NCI-H1105 (cell line): ENCODE results near the gene ZAP70.
A peak's percentile ranks its signal among the peaks of the same experiment; 100 is the strongest.
"Not testable (repeated sequence)": the region's sequence is repeated elsewhere in the genome, so short reads cannot be mapped to it uniquely, and the experiment has no call there.

Experiments used
- DNase-seq: peaks from one replicate; lab custom pipeline; 2025; lab: John Stamatoyannopoulos, UW

ZAP70 gene

DNA sequence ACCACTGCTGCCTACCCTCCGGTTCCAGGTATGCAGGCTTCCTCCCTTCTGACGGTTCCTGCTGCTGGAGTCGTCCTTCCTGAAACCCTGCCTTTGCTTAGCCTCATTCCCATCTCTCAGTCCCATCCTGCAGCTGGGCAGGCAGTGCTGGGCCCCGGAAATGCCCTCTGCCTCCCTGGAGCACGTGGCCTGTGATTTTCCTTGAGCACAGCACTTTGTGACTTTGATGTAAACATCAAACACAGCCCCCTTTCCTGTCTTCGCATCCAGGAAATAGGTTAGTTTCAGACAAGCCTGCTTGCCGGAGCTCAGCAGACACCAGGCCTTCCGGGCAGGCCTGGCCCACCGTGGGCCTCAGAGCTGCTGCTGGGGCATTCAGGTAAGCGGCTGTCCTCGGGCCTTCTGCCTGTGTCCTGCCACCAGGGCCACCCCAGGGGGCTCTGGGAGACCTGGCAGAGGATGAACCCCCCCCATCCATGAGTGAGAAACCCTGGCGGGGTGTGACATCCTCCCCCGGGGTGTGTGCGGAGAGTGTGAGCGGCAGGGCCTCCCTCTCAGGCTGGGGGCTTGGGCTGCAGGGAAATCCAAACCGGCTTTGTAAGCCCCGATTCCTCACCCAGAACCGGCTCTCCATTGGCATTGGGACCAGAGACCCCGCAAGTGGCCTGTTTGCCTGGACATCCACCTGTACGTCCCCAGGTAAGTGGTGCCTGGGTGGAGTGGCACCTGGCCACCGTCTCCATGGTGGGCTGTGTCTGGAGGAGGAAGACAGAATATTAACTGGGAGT is at the start of gene ZAP70:
ZAP70 (plus strand) TSS at position 281 of the 788 bp plus-strand sequence. CDS start 10,461 bp downstream, outside the sequence.
- no peak for DNase-seq

DNA sequence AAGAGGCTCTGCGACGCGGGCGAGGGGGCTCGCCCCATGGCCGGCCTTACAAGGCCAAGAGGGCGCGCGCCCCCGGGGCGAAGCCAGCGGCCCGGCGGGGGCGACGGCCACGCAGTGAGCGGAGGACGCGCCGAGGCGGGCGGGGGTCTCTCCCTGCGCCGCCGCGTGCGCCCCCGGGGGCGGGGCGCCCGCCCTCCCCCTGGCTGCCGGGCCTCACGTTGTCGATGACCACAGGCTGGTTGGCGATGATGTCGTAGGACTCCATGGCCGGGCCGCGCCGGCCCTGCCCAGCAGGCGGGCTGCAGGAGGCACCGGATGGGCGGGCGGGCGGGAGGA is 49.8 kb upstream of the ZAP70 start:
- DNase-seq: no peak

DNA sequence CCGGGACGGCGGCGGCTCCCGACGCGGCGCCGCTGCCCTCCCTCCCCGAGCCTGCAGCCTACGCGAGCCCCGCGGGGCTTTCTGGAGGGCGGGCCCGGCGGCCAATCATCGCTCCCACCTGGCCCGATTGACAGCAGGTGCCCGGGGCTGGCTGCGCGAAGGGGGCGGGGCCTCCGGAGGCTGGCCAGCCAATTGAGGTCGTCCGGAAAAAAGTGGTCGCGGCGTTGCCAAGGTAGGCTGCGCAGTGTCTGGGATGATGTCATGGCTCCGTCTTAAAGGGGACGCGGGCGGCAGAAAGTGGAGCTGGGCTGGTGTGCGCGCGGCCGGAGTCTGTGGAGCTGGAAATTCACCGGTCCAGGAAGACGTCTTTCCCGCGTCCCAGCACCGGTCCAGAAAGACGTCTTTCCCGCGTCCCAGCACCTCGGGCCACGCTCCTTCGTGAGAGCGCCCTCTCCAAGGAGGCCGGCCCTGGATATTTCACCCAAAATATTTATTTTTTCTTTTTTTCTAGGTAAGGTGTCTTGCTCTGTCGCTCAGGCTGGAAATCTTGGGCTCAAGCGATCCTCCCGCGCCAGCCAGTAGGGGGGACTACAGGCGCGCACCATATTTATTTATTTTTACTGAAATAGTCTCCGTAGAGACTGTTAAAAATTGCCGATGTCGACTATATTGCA is 49.3 kb upstream of the ZAP70 start, which contains the start of gene ACTR1B:
ACTR1B (minus strand) TSS at position 83 of the 674 bp plus-strand sequence. CDS start 154 bp downstream, outside the sequence.
- DNase-seq: peak; percentile 96

DNA sequence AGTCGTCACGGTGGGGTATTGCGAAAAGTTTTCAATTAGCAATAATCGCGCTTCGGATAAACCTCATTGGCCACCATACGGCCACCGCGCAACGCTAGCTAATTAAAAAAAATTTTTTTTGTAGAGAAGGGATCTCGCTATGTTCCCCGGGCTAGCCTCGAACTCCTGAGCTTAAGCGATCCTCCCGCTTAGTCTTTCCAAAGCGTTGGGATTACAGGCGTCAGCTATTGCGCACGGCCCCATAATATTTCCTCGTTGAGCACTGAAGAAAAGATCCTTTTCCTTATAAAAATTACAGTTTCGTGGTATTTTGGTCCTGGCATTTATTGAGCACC is 48.8 kb upstream of the ZAP70 start:
- DNase-seq: peak; percentile 43

DNA sequence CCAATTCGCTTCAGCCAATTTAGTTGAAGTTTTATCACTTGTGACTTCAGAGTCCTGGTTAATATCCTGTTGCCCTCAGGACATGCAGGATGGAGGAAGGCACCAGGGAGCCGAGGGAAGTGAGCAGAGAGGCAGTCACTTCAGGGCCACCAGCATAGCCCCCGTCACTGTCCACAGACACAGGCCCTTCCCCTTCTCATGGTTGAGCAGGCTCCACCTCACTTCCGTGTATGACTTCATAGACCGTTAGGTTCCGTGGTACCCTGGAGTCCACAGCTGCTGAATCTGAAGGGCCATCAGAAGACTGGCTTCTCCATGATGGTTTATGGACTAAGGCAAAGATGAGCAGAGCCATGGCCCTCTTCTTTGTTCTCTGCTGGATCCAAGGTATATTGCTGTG is 43.9 kb upstream of the ZAP70 start, which contains the start of gene C2orf92:
C2orf92 (plus strand) TSS at position 266 of the 400 bp plus-strand sequence; CDS start at position 342, 76 bp downstream.
- no peak for DNase-seq

DNA sequence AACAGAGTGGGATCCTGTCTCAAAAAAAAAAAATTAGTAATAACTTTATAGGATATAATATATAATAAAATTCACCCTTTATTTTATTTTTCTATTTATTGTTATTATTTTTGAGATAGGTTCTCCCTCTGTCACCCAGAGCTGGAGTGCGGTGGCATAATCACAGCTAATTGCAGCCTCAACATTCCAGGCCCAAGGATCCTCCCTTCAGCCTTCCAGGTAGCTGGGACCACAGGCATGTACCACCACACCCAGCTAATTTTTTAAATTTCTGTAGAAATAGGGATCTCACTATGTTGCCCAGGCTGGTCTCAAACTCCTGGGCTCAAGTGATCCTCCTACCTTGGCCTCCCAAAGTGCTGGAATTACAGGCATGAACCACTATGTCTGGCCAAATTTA is 42.9 kb upstream of the ZAP70 start:
- no peak for DNase-seq

DNA sequence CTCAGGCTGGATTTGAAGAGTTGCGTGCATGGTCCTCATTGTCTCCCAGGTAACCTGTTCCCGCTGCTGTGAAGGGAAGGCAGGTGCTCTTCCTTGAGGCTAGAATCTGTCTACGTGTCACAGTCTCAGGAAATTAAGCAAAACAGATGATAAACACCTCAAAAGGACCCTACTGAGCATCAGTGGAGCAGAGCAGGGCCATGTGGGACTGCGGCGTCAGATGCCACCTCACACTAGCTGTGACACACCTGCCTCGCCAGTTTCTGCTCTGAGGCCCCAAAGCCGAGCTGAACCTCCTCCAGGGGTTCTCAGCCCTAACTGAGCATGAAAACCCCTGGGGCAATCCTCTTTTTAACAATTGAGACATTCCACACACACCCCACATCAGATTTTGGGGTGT is 41.9 kb upstream of the ZAP70 start:
- no peak for DNase-seq

DNA sequence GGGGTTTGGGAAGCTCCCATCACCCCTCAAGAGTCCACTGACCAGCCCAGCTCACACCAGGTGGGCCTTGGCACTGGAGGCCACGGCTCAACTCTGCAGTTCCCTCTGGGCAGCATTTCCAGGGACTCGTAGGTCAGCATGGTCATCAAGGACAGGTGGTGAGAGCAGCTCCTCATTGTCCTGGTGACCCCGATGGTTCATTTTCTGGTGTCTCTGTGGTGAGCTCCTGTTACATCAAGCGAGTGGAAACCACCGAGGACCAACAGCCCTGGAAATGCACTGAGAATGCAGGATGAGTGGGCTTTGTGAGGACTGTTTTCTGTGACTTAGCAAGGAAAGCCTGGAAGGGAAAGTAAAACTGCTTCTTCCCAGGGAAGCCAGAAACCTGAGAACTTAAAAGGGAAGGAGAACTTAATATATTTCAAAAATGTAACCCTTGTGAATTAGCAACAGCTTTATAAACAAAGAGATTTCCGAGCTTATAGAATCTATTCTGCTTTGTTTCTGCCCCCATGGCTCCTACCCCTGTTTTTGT is 40.7 kb upstream of the ZAP70 start:
- not testable (repeated sequence) for DNase-seq

DNA sequence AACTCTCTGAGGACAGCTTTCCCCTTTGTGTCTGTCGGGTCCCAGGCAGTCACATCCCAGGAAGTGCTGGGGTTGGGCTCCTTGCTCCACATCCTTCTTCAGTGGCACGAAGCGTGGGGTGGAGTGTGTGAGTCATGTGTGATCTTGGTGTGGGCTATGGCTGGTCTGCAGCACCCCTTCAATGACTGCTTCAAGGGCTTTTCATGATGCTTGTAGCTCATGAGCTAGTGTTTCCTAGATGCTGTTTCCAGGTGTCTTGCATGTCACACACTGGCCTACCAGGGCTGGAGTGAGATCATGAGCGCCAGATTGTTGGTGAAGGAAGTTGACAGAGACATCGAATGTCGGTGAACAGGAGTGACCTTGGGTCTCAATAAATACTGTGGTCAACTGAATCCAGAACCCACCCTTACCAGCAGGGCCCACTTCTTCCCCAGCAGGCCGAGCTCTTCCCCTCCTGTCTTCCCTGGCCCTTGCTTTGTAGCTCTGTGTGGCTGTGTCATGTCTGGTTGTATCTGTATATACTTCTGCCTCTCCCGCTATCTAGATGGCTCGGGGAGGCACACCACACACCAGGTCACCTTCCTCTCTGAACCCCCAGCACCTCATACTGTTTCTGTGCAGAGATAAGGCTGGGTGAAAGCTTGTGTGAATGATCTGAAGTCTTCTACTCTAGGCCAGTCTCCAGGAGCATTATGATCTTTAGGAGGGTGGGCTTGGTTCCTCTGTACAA is 40.0 kb upstream of the ZAP70 start:
- no peak for DNase-seq

DNA sequence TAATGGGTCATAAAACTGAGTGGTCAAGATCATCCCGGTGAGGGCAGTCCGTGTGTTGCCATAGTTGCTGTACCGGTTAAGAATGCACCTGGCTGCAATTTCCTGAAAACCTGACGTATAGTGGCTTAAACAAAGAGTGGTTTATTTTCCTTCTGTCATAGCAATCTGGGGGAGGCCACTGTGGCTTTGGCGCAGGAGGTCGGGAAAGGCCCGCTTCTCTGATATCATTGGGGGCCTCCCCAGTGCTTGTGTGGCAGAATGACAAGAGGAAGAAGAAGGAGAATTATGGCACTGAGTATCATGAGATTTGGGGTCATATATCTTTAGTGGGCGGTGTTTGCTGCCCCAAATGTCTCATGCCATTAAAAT is 39.5 kb upstream of the ZAP70 start:
- no peak for DNase-seq

DNA sequence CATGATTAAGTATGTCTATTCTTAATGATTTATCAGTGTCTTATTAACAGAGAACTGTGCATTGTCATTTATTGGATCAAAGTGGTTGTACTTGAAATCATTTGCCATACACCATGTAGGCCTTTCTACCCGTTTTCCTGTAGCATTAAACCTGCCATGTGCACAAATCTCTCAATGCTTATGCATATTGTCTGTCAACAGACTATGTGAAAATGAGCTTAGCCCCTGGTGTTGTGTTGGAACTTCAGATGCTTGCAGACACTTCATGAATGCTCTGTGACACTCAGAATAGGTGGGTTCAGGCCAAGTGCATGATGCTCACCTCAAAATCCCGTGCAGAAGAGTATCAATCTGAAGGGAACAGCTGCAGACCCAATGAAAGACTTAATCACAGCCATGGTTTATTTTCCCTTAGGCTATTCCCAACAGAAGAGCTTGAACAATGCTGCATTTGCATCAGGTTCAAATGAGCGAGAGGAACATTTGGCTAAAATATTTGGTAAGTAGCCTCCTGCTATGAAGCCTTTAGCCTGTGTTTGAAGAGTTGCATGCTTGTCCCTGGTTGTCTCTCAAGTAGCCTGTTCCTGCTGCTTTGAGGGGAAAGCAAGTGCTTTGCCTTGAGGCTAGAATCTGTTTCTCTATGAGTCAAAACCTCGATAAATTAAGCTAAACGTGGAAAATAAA is 37.8 kb upstream of the ZAP70 start:
- no peak for DNase-seq

DNA sequence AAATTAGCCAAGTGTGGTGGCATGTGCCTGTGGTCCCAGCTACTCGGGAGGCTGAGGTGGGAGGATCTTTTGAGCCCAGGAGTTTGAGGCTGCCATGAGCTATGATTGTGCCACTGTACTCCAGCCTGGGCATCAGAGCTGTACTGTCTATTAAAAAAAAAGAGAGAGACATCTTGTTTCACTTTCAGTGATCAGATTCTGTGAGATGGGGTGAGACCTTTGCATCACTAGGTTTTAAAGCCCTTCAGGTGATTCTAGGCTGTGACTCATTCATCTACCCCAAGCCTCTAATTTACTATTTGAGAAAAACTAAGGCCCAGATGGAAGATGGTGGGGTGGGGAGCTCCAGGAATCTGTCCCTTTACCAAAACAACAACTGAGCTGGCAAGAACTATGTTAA is 36.8 kb upstream of the ZAP70 start:
- DNase-seq: no peak

DNA sequence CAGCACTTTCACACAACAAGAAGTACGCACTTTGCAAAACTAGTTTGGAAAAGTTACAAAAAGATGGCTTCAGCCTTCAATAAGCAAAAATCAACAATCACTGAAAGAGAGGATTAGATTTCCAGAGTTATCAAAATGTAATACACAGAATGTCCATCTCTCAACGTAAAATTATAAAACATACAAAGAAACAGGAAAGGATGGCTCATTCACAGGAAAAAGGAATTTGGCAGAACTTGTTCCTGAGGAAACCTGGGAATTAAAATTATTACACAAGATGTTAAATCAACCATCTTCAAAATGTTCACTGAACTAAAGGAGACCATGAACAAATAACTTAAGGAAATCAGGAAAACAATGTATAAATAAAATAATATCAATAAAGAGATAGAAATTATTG is 35.9 kb upstream of the ZAP70 start:
- no peak for DNase-seq

DNA sequence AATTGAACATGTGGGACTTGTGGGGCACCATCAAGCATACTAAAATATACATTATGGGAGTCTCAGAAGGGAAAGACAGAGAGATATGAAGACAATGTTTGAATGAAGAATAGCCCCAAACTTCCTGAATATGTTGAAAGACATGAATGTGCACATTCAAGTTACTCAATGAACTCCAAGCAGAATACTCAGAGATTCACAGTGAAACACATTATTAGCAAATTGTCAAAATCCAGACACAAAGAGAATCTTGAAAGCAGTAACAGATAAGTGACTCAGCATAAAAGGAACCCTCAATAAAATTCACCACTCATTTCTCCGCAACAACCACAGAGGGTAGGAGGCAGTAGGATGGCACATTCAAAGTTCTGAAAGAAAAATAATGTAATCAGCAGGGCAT is 35.1 kb upstream of the ZAP70 start:
- no peak for DNase-seq

DNA sequence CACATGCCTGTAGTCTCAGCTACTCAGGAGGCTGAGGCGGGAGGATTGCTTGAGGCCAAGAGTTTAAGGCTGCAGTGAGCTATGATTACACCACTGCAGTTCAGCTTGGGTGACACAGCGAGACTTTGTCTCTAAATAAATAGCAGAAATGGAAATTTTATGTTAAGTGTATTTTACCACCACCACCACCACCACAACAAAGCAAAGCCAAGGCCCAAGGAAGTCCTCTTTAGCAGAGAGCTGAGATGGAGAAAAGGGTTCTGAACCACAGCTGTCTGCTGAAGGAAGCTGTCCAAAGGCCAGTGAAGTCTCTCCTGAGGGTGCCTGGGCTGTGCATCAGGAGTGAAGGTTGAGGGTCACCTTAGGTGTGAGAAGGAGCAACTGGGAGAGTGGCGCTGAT is 26.1 kb upstream of the ZAP70 start:
- not testable (repeated sequence) for DNase-seq

DNA sequence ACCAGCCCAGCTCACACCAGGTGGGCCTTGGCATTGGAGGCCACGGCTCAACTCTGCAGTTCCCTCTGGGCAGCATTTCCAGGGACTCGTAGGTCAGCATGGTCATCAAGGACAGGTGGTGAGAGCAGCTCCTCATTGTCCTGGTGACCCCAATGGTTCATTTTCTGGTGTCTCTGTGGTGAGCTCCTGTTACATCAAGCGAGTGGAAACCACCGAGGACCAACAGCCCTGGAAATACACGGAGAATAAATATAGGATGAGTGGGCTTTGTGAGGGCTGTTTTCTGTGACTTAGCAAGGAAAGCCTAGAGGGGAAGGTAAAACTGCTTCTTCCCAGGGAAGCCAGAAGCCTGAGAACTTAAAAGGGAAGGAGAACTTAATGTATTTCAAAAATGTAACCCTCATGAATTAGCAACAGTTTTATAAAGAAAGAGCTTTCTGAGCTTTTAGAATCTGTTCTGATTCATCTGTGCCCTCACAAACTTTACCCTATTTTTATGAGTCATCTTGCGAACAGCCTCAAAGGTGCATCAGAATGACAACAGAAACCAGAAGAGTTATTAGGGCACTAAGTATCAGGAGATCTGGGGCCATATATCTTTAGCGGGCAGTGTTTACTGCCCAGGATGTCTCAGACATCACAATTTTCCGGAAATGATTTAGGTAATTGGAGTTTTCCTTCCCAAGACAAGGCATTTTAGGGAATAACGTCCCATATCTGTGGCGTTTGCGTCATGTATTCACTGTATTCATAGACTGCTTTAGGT is 25.1 kb upstream of the ZAP70 start:
- no peak for DNase-seq

DNA sequence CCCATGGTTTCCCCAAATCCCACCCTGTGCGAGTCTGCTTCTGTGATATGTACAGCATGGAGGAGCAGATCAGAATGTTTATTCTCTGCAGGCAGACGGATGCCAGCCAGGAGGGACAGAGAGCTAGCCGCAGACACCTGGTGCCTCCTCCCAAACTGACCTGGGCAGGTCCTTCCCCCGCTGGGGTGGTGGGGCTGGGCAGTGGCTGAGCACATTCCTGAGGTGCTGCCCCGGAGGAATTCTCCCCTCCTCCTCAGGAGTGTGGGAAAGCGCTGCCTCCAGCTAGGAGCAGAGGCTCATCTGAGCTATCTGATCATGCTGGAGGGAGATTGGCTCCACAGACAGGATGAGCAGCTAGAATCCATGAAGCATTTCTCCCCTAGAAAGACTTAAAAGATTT is 22.2 kb upstream of the ZAP70 start:
- no peak for DNase-seq

DNA sequence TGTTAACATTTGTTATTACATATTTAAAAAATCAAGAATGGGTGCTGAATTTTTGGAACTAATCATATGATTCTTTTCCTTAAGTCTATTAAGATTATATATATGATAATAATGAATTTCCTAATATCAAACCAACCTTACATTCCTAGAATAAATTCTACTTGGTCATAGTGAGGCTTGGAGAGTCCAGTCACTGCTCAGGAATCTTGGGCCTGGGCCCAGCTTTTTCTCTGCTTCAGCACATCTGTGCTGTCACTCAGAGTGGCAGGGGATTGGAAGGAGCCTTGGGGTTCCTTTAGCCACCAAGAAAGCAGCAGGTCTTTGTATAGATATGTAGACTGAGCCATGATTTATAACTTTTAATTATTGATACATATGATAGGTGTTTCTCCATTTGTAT is 19.9 kb upstream of the ZAP70 start:
- no peak for DNase-seq

DNA sequence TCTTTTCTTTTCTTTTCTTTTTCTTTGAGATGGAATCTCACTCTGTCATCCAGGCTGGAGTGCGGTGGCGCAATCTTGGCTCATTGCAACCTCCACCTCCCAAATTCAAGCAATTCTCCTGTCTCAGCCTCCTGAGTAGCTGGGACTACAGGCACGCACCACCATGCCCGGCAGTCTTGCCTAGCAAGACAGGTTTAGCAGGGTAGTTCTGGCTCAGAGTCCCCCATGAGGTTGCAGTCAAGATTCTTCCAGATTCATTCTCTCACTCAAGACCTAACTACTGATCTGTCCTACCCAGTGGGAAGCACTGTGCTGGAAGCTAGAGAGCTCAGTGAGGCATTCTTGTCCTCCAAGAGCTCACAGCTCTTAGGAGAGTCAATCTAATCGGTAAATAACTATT is 17.6 kb upstream of the ZAP70 start:
- no peak for DNase-seq

DNA sequence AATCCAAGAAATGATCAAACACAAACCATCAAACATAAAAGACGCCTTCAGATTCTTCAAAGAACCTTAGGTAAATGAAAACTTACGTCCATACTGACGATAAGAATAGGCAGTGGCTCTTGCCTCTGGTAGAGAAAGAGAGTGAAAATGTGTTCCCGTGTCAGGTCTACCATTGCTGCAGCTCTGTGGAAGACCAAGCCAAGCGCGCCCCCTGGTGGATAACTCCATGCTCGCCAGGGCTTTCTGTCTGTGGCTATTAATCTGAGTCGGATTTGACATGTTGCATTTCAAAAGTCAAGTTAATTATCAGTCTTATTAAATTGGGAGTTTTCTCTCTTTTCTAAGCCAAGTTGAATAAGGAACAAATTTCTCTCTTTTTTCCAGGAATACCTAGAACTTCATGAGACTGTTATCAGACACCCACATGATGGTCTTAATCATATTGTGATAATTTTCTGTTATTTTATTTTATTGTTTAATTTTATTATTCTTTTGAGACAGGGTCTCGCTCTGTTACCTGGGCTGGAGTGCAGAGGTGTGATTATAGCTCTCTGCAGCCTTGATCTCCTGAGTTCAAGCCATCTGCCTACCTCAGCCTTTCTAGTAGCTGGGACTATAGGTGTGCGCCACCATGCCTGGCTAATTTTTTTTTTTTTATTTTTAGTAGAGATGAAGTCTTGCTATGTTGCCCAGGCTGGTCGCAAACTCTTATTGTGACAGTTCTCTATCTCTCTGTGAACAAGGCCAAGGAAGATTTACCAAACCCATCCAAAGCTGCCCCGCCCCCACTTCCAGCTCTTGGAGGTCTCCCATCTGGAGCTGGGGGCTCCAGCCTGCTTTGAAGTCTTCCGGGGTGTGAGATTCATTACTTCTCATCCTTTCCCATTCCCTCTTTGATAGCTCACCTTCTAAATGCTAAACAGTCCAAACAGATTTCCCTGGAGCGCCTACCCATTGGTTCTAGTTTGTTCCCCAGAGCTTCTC is 15.8 kb upstream of the ZAP70 start:
- DNase-seq: peak; percentile 75
